ENCODE measurements around the gene NCOA3. TPM values are rescaled to one million over a fixed set of nuclear protein-coding genes. Genes with fewer than 3 reads are reported as not detected.
A peak's percentile ranks its signal among the peaks of the same experiment; 100 is the strongest.

Gene NCOA3
- total RNA-seq, 1 donor from 2014 or later = 24.6 TPM

- TF ChIP-seq, protein P1, sequence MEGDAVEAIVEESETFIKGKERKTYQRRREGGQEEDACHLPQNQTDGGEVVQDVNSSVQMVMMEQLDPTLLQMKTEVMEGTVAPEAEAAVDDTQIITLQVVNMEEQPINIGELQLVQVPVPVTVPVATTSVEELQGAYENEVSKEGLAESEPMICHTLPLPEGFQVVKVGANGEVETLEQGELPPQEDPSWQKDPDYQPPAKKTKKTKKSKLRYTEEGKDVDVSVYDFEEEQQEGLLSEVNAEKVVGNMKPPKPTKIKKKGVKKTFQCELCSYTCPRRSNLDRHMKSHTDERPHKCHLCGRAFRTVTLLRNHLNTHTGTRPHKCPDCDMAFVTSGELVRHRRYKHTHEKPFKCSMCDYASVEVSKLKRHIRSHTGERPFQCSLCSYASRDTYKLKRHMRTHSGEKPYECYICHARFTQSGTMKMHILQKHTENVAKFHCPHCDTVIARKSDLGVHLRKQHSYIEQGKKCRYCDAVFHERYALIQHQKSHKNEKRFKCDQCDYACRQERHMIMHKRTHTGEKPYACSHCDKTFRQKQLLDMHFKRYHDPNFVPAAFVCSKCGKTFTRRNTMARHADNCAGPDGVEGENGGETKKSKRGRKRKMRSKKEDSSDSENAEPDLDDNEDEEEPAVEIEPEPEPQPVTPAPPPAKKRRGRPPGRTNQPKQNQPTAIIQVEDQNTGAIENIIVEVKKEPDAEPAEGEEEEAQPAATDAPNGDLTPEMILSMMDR (IDR thresholded peaks at IDR 0.05; ENCODE audit: partially characterized antibody, unreplicated experiment) = no peak
- H3K27me3 Mint-ChIP-seq (ENCODE audit: unreplicated experiment) = no peaks in the 10 kb centered on the region
- DNase-seq = no peak
- peaks cover 2% of the 10 kb centered on the region for H3K4me1 Mint-ChIP-seq (ENCODE audit: low read depth, unreplicated experiment)
- H3K4me3 Mint-ChIP-seq (ENCODE audit: unreplicated experiment) = no peak overlapping the region
- H3K27ac Mint-ChIP-seq (ENCODE audit: unreplicated experiment) = no peak overlapping the region
- H3K36me3 Mint-ChIP-seq (ENCODE audit: unreplicated experiment) = no peaks in the 10 kb centered on the region
- no peaks in the 10 kb centered on the region for H3K9me3 Mint-ChIP-seq (ENCODE audit: unreplicated experiment)
Measured at GRCh38 chr20:47545499-47545898, 43.8 kb downstream of the NCOA3 start.

GRCh38 chr20:47546184-47547033 is 44.7 kb downstream of the NCOA3 start:
- H3K27me3 Mint-ChIP-seq (ENCODE audit: unreplicated experiment) = no peaks in the 10 kb centered on the region
- peaks cover 8% of the 10 kb centered on the region for H3K4me1 Mint-ChIP-seq (ENCODE audit: low read depth, unreplicated experiment)
- H3K36me3 Mint-ChIP-seq (ENCODE audit: unreplicated experiment) = no peaks in the 10 kb centered on the region

GRCh38 chr20:47547034-47547387 is 45.3 kb downstream of the NCOA3 start:
- Mint-ChIP-seq H3K27ac (ENCODE audit: unreplicated experiment) (no peak overlapping the region), H3K27me3 (ENCODE audit: unreplicated experiment) (no peaks in the 10 kb centered on the region), H3K9me3 (ENCODE audit: unreplicated experiment) (no peaks in the 10 kb centered on the region), H3K4me3 (ENCODE audit: unreplicated experiment) (no peak overlapping the region), H3K36me3 (ENCODE audit: unreplicated experiment) (no peaks in the 10 kb centered on the region), H3K4me1 (ENCODE audit: low read depth, unreplicated experiment) (peaks cover 12% of the 10 kb centered on the region)
- DNase-seq = no peak
- TF ChIP-seq, protein P1 (IDR thresholded peaks at IDR 0.05; ENCODE audit: partially characterized antibody, unreplicated experiment) = no peak

More at GRCh38 chr20:47546184-47547033, 44.7 kb downstream of the NCOA3 start:
- Mint-ChIP-seq H3K27ac (ENCODE audit: unreplicated experiment) (no peak overlapping the region), H3K4me3 (ENCODE audit: unreplicated experiment) (no peak overlapping the region), H3K9me3 (ENCODE audit: unreplicated experiment) (no peaks in the 10 kb centered on the region)
- TF ChIP-seq, protein P1 (IDR thresholded peaks at IDR 0.05; ENCODE audit: partially characterized antibody, unreplicated experiment) = no peak
- DNase-seq = no peak

GRCh38 chr20:47549671-47550070 is 48.0 kb downstream of the NCOA3 start:
- H3K4me1 Mint-ChIP-seq (ENCODE audit: low read depth, unreplicated experiment) = peaks cover 12% of the 10 kb centered on the region
- H3K36me3 Mint-ChIP-seq (ENCODE audit: unreplicated experiment) = no peaks in the 10 kb centered on the region
- H3K27ac Mint-ChIP-seq (ENCODE audit: unreplicated experiment) = no peak overlapping the region
- no peaks in the 10 kb centered on the region for H3K27me3 Mint-ChIP-seq (ENCODE audit: unreplicated experiment)
- TF ChIP-seq, protein P1 (IDR thresholded peaks at IDR 0.05; ENCODE audit: partially characterized antibody, unreplicated experiment) = no peak
- DNase-seq = no peak
- no peaks in the 10 kb centered on the region for H3K9me3 Mint-ChIP-seq (ENCODE audit: unreplicated experiment)
- no peak overlapping the region for H3K4me3 Mint-ChIP-seq (ENCODE audit: unreplicated experiment)

DNA sequence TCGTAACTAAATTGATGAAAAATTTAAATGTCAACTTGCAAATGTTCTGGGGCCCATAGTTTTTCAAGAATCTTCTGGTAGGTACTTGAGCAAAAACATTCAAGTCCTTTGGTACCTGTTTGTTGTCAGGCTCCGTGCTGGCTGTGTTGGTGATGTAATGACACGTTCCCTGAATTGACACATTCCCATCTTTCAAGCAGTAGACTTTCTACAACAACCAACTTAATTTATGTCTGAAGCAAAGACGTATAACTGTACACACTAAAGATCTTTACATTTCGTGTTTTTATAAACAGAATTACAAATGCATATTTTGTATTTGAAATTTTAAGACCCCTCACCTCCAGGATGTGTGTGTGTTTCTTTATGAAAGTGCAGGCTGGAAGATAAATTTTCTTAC is 49.5 kb downstream of the NCOA3 start:
- DNase-seq = no peak
- Mint-ChIP-seq H3K27me3 (ENCODE audit: unreplicated experiment) (no peaks in the 10 kb centered on the region), H3K4me3 (ENCODE audit: unreplicated experiment) (no peak overlapping the region), H3K36me3 (ENCODE audit: unreplicated experiment) (peaks cover 5% of the 10 kb centered on the region), H3K9me3 (ENCODE audit: unreplicated experiment) (no peaks in the 10 kb centered on the region), H3K27ac (ENCODE audit: unreplicated experiment) (peak overlapping the region; percentile 48), H3K4me1 (ENCODE audit: low read depth, unreplicated experiment) (peaks cover 12% of the 10 kb centered on the region)
- TF ChIP-seq, protein P1 (IDR thresholded peaks at IDR 0.05; ENCODE audit: partially characterized antibody, unreplicated experiment) = no peak

Data from glutamatergic neuron (in vitro differentiated cells).